Stimulated activated CD8-positive, alpha-beta memory T cell treated with anti-CD3 and anti-CD28 coated beads, Interleukin-7, amount 100 ng/mL, for 48 hours (primary cell): ENCODE data around the gene EFCAB13.
"Not testable (repeated sequence)": the region's sequence is repeated elsewhere in the genome, so short reads cannot be mapped to it uniquely, and the experiment has no call there.

Experiments used
- DNase-seq, 2 donors: peaks; one replicate each; pipeline ENCODE4 v3.0.0-alpha.2; 2020; ENCODE audit warnings: low read depth in 1 of 2; ENCODE audit errors: extremely low read depth in 1 of 2

The EFCAB13 gene

GRCh38 chr17:47423406-47424295 lies 99.9 kb downstream of the EFCAB13 start:
- no peak for DNase-seq

- DNase-seq = not testable (repeated sequence)
Observed at GRCh38 chr17:47425233-47425632, 101.5 kb downstream of the EFCAB13 start.

GRCh38 chr17:47425887-47426635 lies 102.3 kb downstream of the EFCAB13 start:
- not testable (repeated sequence) for DNase-seq

GRCh38 chr17:47427985-47428384 lies 104.2 kb downstream of the EFCAB13 start:
- DNase-seq = no peak

GRCh38 chr17:47432240-47432639 lies 108.5 kb downstream of the EFCAB13 start:
- DNase-seq = not testable (repeated sequence)

GRCh38 chr17:47465165-47465564 lies 141.4 kb downstream of the EFCAB13 start:
- DNase-seq = no peak

- not testable (repeated sequence) for DNase-seq
Observed at GRCh38 chr17:47466976-47467375, 143.2 kb downstream of the EFCAB13 start.

GRCh38 chr17:47470836-47471235 lies 147.1 kb downstream of the EFCAB13 start:
- no peak for DNase-seq

- DNase-seq = not testable (repeated sequence)
Observed at GRCh38 chr17:47472073-47472472, 148.3 kb downstream of the EFCAB13 start.
